Stimulated activated CD8-positive, alpha-beta memory T cell treated with anti-CD3 and anti-CD28 coated beads, Interleukin-4, amount 100 ng/mL, for 4 hours (primary cell): ENCODE results near the gene METRN.

Experiments
- DNase-seq, 2 donors: peaks; one replicate each; pipeline ENCODE4 v3.0.0-alpha.2; 2020; ENCODE audit warnings: low read depth in 2 of 2, low spot score in 1 of 2

METRN gene

GRCh38 chr16:677316-678190 is 37.4 kb upstream of the METRN start:
- no peak for DNase-seq

- DNase-seq = no peak
Observed at GRCh38 chr16:678209-678857, 36.6 kb upstream of the METRN start.

- peak in 1 of 2 donors; percentile 24 for DNase-seq
Observed at GRCh38 chr16:678858-679813, 35.8 kb upstream of the METRN start.

GRCh38 chr16:679814-680624 is 34.9 kb upstream of the METRN start, which contains the start of gene STUB1:
Gene STUB1, plus strand, starts transcription at chr16:680410. Its CDS starts 116 bp downstream, at chr16:680526.
- DNase-seq = peak; percentile 66 to 77

- DNase-seq = no peak
Observed at GRCh38 chr16:680625-680945, 34.3 kb upstream of the METRN start.

- no peak for DNase-seq
Observed at GRCh38 chr16:680967-681745, 33.8 kb upstream of the METRN start.

- no peak for DNase-seq
Observed at GRCh38 chr16:681746-682427, 33.0 kb upstream of the METRN start.

GRCh38 chr16:682493-683395 is 32.2 kb upstream of the METRN start:
- DNase-seq = no peak

GRCh38 chr16:683396-684070 is 31.4 kb upstream of the METRN start:
- DNase-seq = no peak

- DNase-seq = peak; percentile 88 to 95
Observed at GRCh38 chr16:684071-684794, 30.7 kb upstream of the METRN start, which contains the start of gene JMJD8. Gene JMJD8, minus strand, starts transcription at chr16:684334. Its CDS starts 15 bp downstream, at chr16:684319.

- DNase-seq = no peak
Observed at GRCh38 chr16:684961-685696, 29.8 kb upstream of the METRN start.

- DNase-seq = no peak
Observed at GRCh38 chr16:685967-686366, 29.0 kb upstream of the METRN start.

- no peak for DNase-seq
Observed at GRCh38 chr16:686459-687260, 28.3 kb upstream of the METRN start.

- DNase-seq = no peak
Observed at GRCh38 chr16:687499-687898, 27.4 kb upstream of the METRN start.

GRCh38 chr16:689175-689897 is 25.6 kb upstream of the METRN start:
- no peak for DNase-seq
